Activated naive CD8-positive, alpha-beta T cell treated with anti-CD3 and anti-CD28 coated beads, Interleukin-2, amount 10 ng/mL, durations not matched to agents 7 days and 5 days (primary cell): ENCODE results near the gene IKBKG. TPM values are rescaled to one million over a fixed set of nuclear protein-coding genes. Genes with fewer than 3 reads are reported as not detected.

ENCODE experiments used
- ATAC-seq: fragments of 150-1000 bp; cut with Tn5 transposase; one replicate; pipeline ENCODE4 v1.10.0; 2021; ENCODE audit warnings: low read depth, moderate library complexity
- POLR2A ChIA-PET: fragments of 350-600 bp; sonication (Branson Sonifier 250); formaldehyde crosslinking; loops from one replicate; lab custom pipeline; 2021; ENCODE audit warnings: antibody characterized with exemption; lab: Charles Lee
- DNase-seq: peaks from one replicate; pipeline ENCODE4 v3.0.0; 2021
- H3K27ac Mint-ChIP-seq: one replicate; pipeline ENCODE4 v1.8.0; 2022; ENCODE audit warnings: mild to moderate bottlenecking, mixed read lengths
- H3K27me3 Mint-ChIP-seq: one replicate; pipeline ENCODE4 v1.8.0; 2022; ENCODE audit warnings: mild to moderate bottlenecking, moderate library complexity, mixed read lengths
- H3K36me3 Mint-ChIP-seq: one replicate; pipeline ENCODE4 v1.8.0; 2021; ENCODE audit warnings: mild to moderate bottlenecking, mixed read lengths
- H3K4me1 Mint-ChIP-seq: one replicate; pipeline ENCODE4 v1.8.0; 2021; ENCODE audit warnings: mixed read lengths
- H3K4me3 Mint-ChIP-seq: one replicate; pipeline ENCODE4 v1.8.0; 2022; ENCODE audit warnings: mild to moderate bottlenecking, moderate library complexity, mixed read lengths
- H3K9me3 Mint-ChIP-seq: one replicate; pipeline ENCODE4 v1.8.0; 2021; ENCODE audit warnings: mixed read lengths
- total RNA-seq, 2 experiments: library from RNA; stranded (reverse); gene quantifications; one replicate each; pipeline ENCODE4 v1.2.3, GENCODE V29; 2021

The IKBKG gene
- total RNA-seq, 2 experiments from 2014 or later = 56.1 to 61.7 TPM

DNA sequence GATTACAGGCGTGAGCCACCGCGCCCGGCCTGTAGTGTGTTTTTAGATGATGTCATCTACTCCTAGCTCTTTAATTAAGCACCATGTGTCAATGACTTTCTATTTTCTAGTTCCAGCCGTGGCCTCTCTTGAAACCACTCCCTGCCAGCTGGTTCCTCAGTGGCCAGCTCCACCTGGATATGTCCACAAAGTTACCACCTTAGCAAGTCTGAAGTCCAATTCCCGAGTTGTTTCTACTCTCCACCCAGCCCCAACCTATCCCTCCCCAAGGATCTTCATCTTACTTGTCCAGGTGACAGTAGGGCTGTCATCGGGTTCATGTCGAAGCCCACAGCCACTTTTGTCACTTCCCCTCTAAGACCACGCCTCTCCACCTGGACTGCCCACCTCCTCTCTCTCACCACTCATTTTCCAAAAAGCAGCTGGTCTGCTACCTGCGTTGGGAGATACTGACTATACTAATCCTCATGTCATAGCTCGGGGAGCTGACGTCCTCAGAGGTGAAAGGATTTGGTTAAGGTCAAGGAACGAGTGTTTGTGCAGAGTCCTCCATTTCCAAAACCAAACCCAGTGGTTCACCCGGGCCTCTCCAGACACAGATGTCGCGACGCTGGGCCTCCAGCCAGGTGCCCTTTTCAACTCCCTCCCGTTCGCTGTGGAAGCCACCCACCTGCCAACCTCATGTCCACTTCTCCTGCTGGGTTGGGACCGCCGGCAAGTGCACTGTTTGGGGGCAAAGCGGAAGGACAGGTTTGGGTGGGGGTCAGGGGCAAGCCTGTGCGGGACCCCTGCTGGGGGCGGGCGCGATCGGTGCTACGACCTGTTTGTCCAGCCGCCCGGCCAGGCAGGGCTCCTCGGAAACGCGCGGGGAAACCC is 32.1 kb upstream of the IKBKG start:
- no peak for ATAC-seq
- peak; percentile 39 for DNase-seq
- POLR2A ChIA-PET = interaction anchor here (2.6 to 4.6 kb wide), 3 partner anchors 12 to 117 kb away, joined by 15 to 32 read pairs (median 18); partner anchors contain the start of genes RPL10 and SLC10A3
- Mint-ChIP-seq H3K4me3 (peak overlapping the region; percentile 86), H3K27me3 (no peaks in the 10 kb centered on the region), H3K36me3 (peaks cover 12% of the 10 kb centered on the region), H3K4me1 (peaks cover 25% of the 10 kb centered on the region), H3K9me3 (no peaks in the 10 kb centered on the region), H3K27ac (peak overlapping the region; percentile 88)

- Mint-ChIP-seq H3K36me3 (peaks cover 10% of the 10 kb centered on the region), H3K4me1 (peaks cover 22% of the 10 kb centered on the region), H3K27me3 (no peaks in the 10 kb centered on the region), H3K4me3 (peak within 1 kb of the TSS; percentile 86), H3K9me3 (no peaks in the 10 kb centered on the region), H3K27ac (peak within 1 kb of the TSS; percentile 92)
- POLR2A ChIA-PET = interaction anchor here (0.6 to 4.6 kb wide), 6 partner anchors 11 to 145 kb away, joined by 3 to 32 read pairs (median 10); partner anchors contain the start of genes RPL10, SLC10A3 and UBL4A
- DNase-seq (peak; percentile 93), ATAC-seq (peak; percentile 86)
Observed at GRCh38 chrX:154515966-154516655, 31.3 kb upstream of the IKBKG start, which contains the start of gene FAM3A. Gene FAM3A (minus strand): TSS chrX:154516232. CDS start chrX:154515772, 460 bp downstream.

DNA sequence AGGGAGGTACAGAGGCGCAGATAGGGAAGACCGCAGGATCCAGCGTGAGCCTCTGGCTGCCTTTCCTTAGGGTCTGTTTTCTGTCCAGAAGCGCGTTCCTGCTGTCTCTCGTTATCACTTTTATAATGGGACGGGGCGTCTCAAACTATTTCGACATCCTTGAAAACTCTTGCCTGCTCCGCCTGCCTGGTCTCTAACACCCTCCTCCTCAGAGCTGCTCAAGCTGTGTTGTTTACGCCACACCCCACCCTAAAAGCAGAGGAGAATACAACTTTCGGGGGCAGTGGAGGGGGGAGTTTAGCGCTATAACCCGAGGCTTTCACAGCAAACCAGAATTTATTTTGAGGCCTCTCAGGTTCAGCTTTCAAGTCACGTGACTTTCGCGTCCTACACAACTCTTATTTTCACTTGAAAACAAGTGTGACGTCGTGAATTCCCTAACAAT is 30.7 kb upstream of the IKBKG start:
- DNase-seq = no peak
- Mint-ChIP-seq H3K36me3 (peaks cover 10% of the 10 kb centered on the region), H3K9me3 (no peaks in the 10 kb centered on the region), H3K27ac (peak overlapping the region; percentile 92), H3K4me1 (peaks cover 19% of the 10 kb centered on the region), H3K27me3 (no peaks in the 10 kb centered on the region), H3K4me3 (peak overlapping the region; percentile 86)
- peak; percentile 7 for ATAC-seq
- POLR2A ChIA-PET = interaction anchor here (0.6 to 4.6 kb wide), 6 partner anchors 10 to 145 kb away, joined by 3 to 32 read pairs (median 10); partner anchors contain the start of genes RPL10, SLC10A3 and UBL4A

- no peak overlapping the region for H3K27ac Mint-ChIP-seq
- H3K4me1 Mint-ChIP-seq = peaks cover 15% of the 10 kb centered on the region
- peaks cover 10% of the 10 kb centered on the region for H3K36me3 Mint-ChIP-seq
- H3K9me3 Mint-ChIP-seq = no peaks in the 10 kb centered on the region
- H3K4me3 Mint-ChIP-seq = no peak overlapping the region
- ATAC-seq = no peak
- no peaks in the 10 kb centered on the region for H3K27me3 Mint-ChIP-seq
- POLR2A ChIA-PET = interaction anchor here (1.2 to 4.6 kb wide), 5 partner anchors 10 to 146 kb away, joined by 3 to 32 read pairs (median 15); partner anchors contain the start of genes RPL10, SLC10A3 and UBL4A
- no peak for DNase-seq
Observed at GRCh38 chrX:154517101-154517781, 30.2 kb upstream of the IKBKG start.

DNA sequence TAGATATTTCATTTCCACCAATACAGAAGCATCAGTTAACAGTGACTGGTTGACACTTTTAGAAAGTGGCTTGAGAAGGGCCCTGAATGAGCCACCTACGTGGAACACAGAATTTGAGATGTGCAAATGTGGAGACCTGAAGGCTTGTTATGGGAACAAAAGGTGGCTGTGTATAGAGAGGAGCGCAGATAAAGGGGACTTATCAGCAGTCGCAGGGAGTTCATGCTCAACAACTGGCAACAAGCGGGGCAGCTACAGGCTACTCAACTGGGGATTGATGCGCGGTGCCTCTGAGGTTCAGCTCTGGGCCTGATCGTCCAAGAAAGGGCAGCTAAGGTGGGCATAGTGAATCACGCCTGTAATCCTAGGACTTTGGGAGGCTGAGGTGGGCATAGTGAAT is 28.0 kb upstream of the IKBKG start:
- peaks cover 5% of the 10 kb centered on the region for H3K36me3 Mint-ChIP-seq
- no peaks in the 10 kb centered on the region for H3K27me3 Mint-ChIP-seq
- no peaks in the 10 kb centered on the region for H3K9me3 Mint-ChIP-seq
- no peak for ATAC-seq
- no peak for DNase-seq
- POLR2A ChIA-PET = no interaction called here
- no peak overlapping the region for H3K27ac Mint-ChIP-seq
- peaks cover 10% of the 10 kb centered on the region for H3K4me1 Mint-ChIP-seq
- H3K4me3 Mint-ChIP-seq = no peak overlapping the region

DNA sequence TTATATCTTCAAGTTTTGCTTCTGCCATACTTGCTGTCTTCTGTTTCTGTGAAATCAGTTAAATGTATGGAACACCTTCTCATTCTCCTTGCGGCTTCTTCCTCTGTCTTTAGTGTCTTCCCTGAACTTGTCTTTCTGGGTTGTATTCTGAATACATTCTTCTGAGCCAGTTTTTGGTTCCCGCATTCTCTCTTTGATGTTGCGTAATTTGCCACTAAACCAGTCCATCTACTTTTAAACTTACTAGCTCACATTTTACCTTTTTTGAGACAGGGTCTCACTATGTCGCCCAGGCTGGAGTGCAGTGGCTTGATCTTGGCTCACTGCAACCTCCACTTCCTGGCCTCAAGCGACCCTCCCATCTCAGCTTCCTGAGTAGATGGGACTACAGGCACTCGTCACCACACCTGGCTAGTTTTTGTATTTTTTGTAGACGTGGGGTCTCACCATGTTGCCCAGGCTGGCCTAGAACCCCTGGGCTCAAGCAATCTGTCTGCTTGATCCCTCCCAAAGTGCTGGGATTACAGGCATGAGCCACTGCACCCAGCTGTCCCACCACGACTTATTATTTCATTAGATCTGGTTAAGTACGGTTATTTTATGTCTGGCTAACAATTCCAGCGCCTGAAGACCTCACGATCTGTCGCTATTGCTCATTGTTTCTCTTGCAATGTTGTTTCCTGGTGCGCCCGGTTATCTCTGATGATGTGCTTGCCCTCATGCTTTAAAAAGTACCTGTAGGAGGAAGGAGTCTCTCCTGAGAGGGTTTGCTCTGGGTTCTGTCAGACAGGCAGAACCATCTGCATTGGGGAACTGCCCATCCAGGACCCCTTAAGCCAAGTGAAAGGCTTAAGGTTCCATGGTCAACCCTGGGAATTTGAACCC is 21.6 kb upstream of the IKBKG start:
- POLR2A ChIA-PET = interaction anchor here (1.3 kb wide), 2 partner anchors 36 to 128 kb away, joined by 3 to 4 read pairs; partner anchors contain the start of gene SLC10A3
- DNase-seq = no peak
- Mint-ChIP-seq H3K36me3 (no peaks in the 10 kb centered on the region), H3K4me3 (peak overlapping the region; percentile 22), H3K9me3 (no peaks in the 10 kb centered on the region), H3K27ac (peak overlapping the region; percentile 81), H3K4me1 (peaks cover 14% of the 10 kb centered on the region), H3K27me3 (no peaks in the 10 kb centered on the region)
- ATAC-seq = no peak

GRCh38 chrX:154526901-154527675 is 20.3 kb upstream of the IKBKG start:
- DNase-seq = peak; percentile 65
- Mint-ChIP-seq H3K27me3 (no peaks in the 10 kb centered on the region), H3K4me3 (peak overlapping the region; percentile 19), H3K9me3 (no peaks in the 10 kb centered on the region), H3K36me3 (no peaks in the 10 kb centered on the region), H3K27ac (peak overlapping the region; percentile 77), H3K4me1 (peaks cover 14% of the 10 kb centered on the region)
- ATAC-seq = peak; percentile 88
- POLR2A ChIA-PET = interaction anchor here (0.7 to 2.0 kb wide), 7 partner anchors 11 to 129 kb away, joined by 3 to 15 read pairs (median 6); partner anchors contain the start of genes FAM3A and SLC10A3

- H3K9me3 Mint-ChIP-seq = no peaks in the 10 kb centered on the region
- POLR2A ChIA-PET = no interaction called here
Observed at GRCh38 chrX:154529206-154529612, 18.2 kb upstream of the IKBKG start.

GRCh38 chrX:154530286-154530685 is 17.1 kb upstream of the IKBKG start:
- DNase-seq = no peak
- POLR2A ChIA-PET = no interaction called here
- ATAC-seq = no peak
- no peaks in the 10 kb centered on the region for H3K9me3 Mint-ChIP-seq
- H3K36me3 Mint-ChIP-seq = peaks cover 2% of the 10 kb centered on the region
- H3K27me3 Mint-ChIP-seq = no peaks in the 10 kb centered on the region
- no peak overlapping the region for H3K27ac Mint-ChIP-seq
- H3K4me3 Mint-ChIP-seq = no peak overlapping the region
- H3K4me1 Mint-ChIP-seq = peaks cover 14% of the 10 kb centered on the region

More at GRCh38 chrX:154529206-154529612, 18.2 kb upstream of the IKBKG start:
- Mint-ChIP-seq H3K27ac (no peak overlapping the region), H3K4me3 (no peak overlapping the region), H3K27me3 (no peaks in the 10 kb centered on the region), H3K36me3 (peaks cover 2% of the 10 kb centered on the region), H3K4me1 (peaks cover 14% of the 10 kb centered on the region)
- ATAC-seq = no peak
- no peak for DNase-seq

DNA sequence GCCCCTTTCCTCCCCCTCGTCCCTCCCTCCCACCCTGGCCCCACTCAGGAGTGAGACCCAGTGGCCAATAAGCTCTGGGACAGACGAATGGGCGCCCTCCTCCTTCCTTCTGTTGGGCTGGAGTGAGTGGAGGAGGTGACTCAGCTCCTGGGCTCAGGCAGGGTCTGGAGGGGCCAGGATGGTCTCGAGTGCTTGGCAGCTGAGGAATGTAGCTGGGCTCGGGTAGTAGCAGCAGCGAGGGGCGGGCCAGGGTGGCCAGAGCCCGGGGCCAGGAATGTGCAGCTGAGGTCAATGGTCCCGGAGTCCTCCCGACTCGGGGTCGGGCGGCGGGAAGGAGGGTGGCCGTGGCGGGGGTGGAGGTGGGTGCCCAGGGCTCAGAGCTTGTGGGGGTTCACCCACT is 15.8 kb upstream of the IKBKG start:
- Mint-ChIP-seq H3K9me3 (no peaks in the 10 kb centered on the region), H3K27me3 (no peaks in the 10 kb centered on the region), H3K36me3 (peaks cover 2% of the 10 kb centered on the region), H3K4me1 (peaks cover 6% of the 10 kb centered on the region), H3K27ac (no peak overlapping the region), H3K4me3 (no peak overlapping the region)
- no peak for ATAC-seq
- POLR2A ChIA-PET = interaction anchor here (1.7 to 1.8 kb wide), 2 partner anchors 133 to 135 kb away, joined by 6 to 7 read pairs; partner anchors contain the start of gene RPL10
- no peak for DNase-seq

- peaks cover 2% of the 10 kb centered on the region for H3K36me3 Mint-ChIP-seq
- no peak for DNase-seq
- no peak for ATAC-seq
- no peaks in the 10 kb centered on the region for H3K27me3 Mint-ChIP-seq
- POLR2A ChIA-PET = interaction anchor here (1.7 to 1.8 kb wide), 2 partner anchors 134 to 136 kb away, joined by 6 to 7 read pairs; partner anchors contain the start of gene RPL10
- H3K4me3 Mint-ChIP-seq = no peak overlapping the region
- no peaks in the 10 kb centered on the region for H3K9me3 Mint-ChIP-seq
- no peak overlapping the region for H3K27ac Mint-ChIP-seq
- H3K4me1 Mint-ChIP-seq = peaks cover 1% of the 10 kb centered on the region
Observed at GRCh38 chrX:154532690-154533089, 14.7 kb upstream of the IKBKG start.
